ENCODE results near the gene SYNE3.
A peak's percentile ranks its signal among the peaks of the same experiment; 100 is the strongest.
"Not testable (repeated sequence)": the region's sequence is repeated elsewhere in the genome, so short reads cannot be mapped to it uniquely, and the experiment has no call there.

Gene SYNE3

GRCh38 chr14:95521001-95521400 is 4.6 kb upstream of the SYNE3 start:
- H3K9me3 Mint-ChIP-seq, result no peaks in the 10 kb centered on the region
- H3K4me3 Mint-ChIP-seq, result no peak overlapping the region
- no peak for ATAC-seq
- no peak overlapping the region for H3K27ac Mint-ChIP-seq
- H3K27me3 Mint-ChIP-seq, result no peaks in the 10 kb centered on the region
- no peaks in the 10 kb centered on the region for H3K36me3 Mint-ChIP-seq
- peaks cover 64% of the 10 kb centered on the region for H3K4me1 Mint-ChIP-seq

- peak overlapping the region; percentile 55 for H3K4me3 Mint-ChIP-seq
- H3K9me3 Mint-ChIP-seq, result no peaks in the 10 kb centered on the region
- H3K36me3 Mint-ChIP-seq, result no peaks in the 10 kb centered on the region
- no peaks in the 10 kb centered on the region for H3K27me3 Mint-ChIP-seq
- peak overlapping the region; percentile 74 for H3K27ac Mint-ChIP-seq
- ATAC-seq, result peak; percentile 32
- peaks cover 68% of the 10 kb centered on the region for H3K4me1 Mint-ChIP-seq
These were observed 3.9 kb upstream of the SYNE3 start for GRCh38 chr14:95520346-95520745.

- no peaks in the 10 kb centered on the region for H3K9me3 Mint-ChIP-seq
- peak; percentile 27 for ATAC-seq
- H3K27me3 Mint-ChIP-seq, result no peaks in the 10 kb centered on the region
- no peaks in the 10 kb centered on the region for H3K36me3 Mint-ChIP-seq
- peaks cover 75% of the 10 kb centered on the region for H3K4me1 Mint-ChIP-seq
- peak overlapping the region; percentile 74 for H3K27ac Mint-ChIP-seq
- peak overlapping the region; percentile 58 for H3K4me3 Mint-ChIP-seq
These were observed 3.2 kb upstream of the SYNE3 start for GRCh38 chr14:95519699-95520098.

GRCh38 chr14:95518045-95518751 is 1.7 kb upstream of the SYNE3 start:
- Mint-ChIP-seq H3K9me3 (no peaks in the 10 kb centered on the region), H3K4me3 (peak overlapping the region; percentile 79), H3K36me3 (peaks cover 1% of the 10 kb centered on the region), H3K4me1 (peaks cover 81% of the 10 kb centered on the region), H3K27ac (peak overlapping the region; percentile 74), H3K27me3 (no peaks in the 10 kb centered on the region)
- ATAC-seq, result no peak

GRCh38 chr14:95515596-95516552 is 576 bp downstream of the SYNE3 start:
- no peaks in the 10 kb centered on the region for H3K27me3 Mint-ChIP-seq
- peaks cover 11% of the 10 kb centered on the region for H3K36me3 Mint-ChIP-seq
- H3K9me3 Mint-ChIP-seq, result no peaks in the 10 kb centered on the region
- peak; percentile 94 for ATAC-seq
- peaks cover 83% of the 10 kb centered on the region for H3K4me1 Mint-ChIP-seq
- peak overlapping the region; percentile 74 for H3K27ac Mint-ChIP-seq
- H3K4me3 Mint-ChIP-seq, result peak overlapping the region; percentile 82

- H3K4me1 Mint-ChIP-seq, result peaks cover 84% of the 10 kb centered on the region
These were observed 1.4 kb downstream of the SYNE3 start for GRCh38 chr14:95515080-95515489.

GRCh38 chr14:95514131-95515079 is 2.0 kb downstream of the SYNE3 start:
- Mint-ChIP-seq H3K9me3 (no peaks in the 10 kb centered on the region), H3K4me1 (peaks cover 84% of the 10 kb centered on the region), H3K36me3 (peaks cover 19% of the 10 kb centered on the region), H3K27ac (peak overlapping the region; percentile 74), H3K4me3 (peak overlapping the region; percentile 82), H3K27me3 (no peaks in the 10 kb centered on the region)
- no peak for ATAC-seq

More at GRCh38 chr14:95515080-95515489, 1.4 kb downstream of the SYNE3 start:
- no peaks in the 10 kb centered on the region for H3K27me3 Mint-ChIP-seq
- no peak for ATAC-seq
- peaks cover 15% of the 10 kb centered on the region for H3K36me3 Mint-ChIP-seq
- H3K27ac Mint-ChIP-seq, result peak overlapping the region; percentile 74
- H3K9me3 Mint-ChIP-seq, result no peaks in the 10 kb centered on the region
- peak overlapping the region; percentile 82 for H3K4me3 Mint-ChIP-seq

- H3K27me3 Mint-ChIP-seq, result no peaks in the 10 kb centered on the region
- H3K4me1 Mint-ChIP-seq, result peaks cover 84% of the 10 kb centered on the region
- H3K4me3 Mint-ChIP-seq, result peak overlapping the region; percentile 33
- no peak for ATAC-seq
- no peaks in the 10 kb centered on the region for H3K9me3 Mint-ChIP-seq
- peaks cover 22% of the 10 kb centered on the region for H3K36me3 Mint-ChIP-seq
- peak overlapping the region; percentile 62 for H3K27ac Mint-ChIP-seq
These were observed 3.2 kb downstream of the SYNE3 start for GRCh38 chr14:95513291-95513690.

- no peaks in the 10 kb centered on the region for H3K27me3 Mint-ChIP-seq
- no peak overlapping the region for H3K4me3 Mint-ChIP-seq
- ATAC-seq, result no peak
- peaks cover 28% of the 10 kb centered on the region for H3K36me3 Mint-ChIP-seq
- no peak overlapping the region for H3K27ac Mint-ChIP-seq
- no peaks in the 10 kb centered on the region for H3K9me3 Mint-ChIP-seq
- H3K4me1 Mint-ChIP-seq, result peaks cover 84% of the 10 kb centered on the region
These were observed 4.8 kb downstream of the SYNE3 start for GRCh38 chr14:95511687-95512086.

- Mint-ChIP-seq H3K36me3 (peaks cover 34% of the 10 kb centered on the region), H3K27ac (no peak overlapping the region), H3K27me3 (no peaks in the 10 kb centered on the region), H3K4me1 (peaks cover 91% of the 10 kb centered on the region), H3K9me3 (no peaks in the 10 kb centered on the region), H3K4me3 (no peak overlapping the region)
- no peak for ATAC-seq
These were observed 5.6 kb downstream of the SYNE3 start for GRCh38 chr14:95510804-95511203.

GRCh38 chr14:95510344-95510743 is 6.1 kb downstream of the SYNE3 start:
- not testable (repeated sequence) for H3K9me3 Mint-ChIP-seq, ATAC-seq, H3K4me3 Mint-ChIP-seq, H3K27me3 Mint-ChIP-seq
- H3K4me1 Mint-ChIP-seq, result peaks cover 91% of the 10 kb centered on the region
- peaks cover 34% of the 10 kb centered on the region for H3K36me3 Mint-ChIP-seq
- peak overlapping the region; percentile 47 for H3K27ac Mint-ChIP-seq

- ATAC-seq, result no peak
These were observed 7.0 kb downstream of the SYNE3 start for GRCh38 chr14:95509495-95509894.

GRCh38 chr14:95508377-95508776 is 8.1 kb downstream of the SYNE3 start:
- H3K27ac Mint-ChIP-seq, result peak overlapping the region; percentile 47
- no peaks in the 10 kb centered on the region for H3K27me3 Mint-ChIP-seq

More at GRCh38 chr14:95509495-95509894, 7.0 kb downstream of the SYNE3 start:
- Mint-ChIP-seq H3K4me3 (no peak overlapping the region), H3K4me1 (peaks cover 91% of the 10 kb centered on the region), H3K9me3 (no peaks in the 10 kb centered on the region), H3K36me3 (peaks cover 36% of the 10 kb centered on the region), H3K27me3 (no peaks in the 10 kb centered on the region), H3K27ac (peak overlapping the region; percentile 47)

GRCh38 chr14:95507701-95508103 is 8.7 kb downstream of the SYNE3 start:
- Mint-ChIP-seq H3K9me3 (no peaks in the 10 kb centered on the region), H3K27ac (peak overlapping the region; percentile 47), H3K4me1 (peaks cover 92% of the 10 kb centered on the region), H3K4me3 (no peak overlapping the region), H3K27me3 (no peaks in the 10 kb centered on the region), H3K36me3 (peaks cover 35% of the 10 kb centered on the region)
- peak; percentile 49 for ATAC-seq

More at GRCh38 chr14:95508377-95508776, 8.1 kb downstream of the SYNE3 start:
- Mint-ChIP-seq H3K9me3 (no peaks in the 10 kb centered on the region), H3K4me3 (no peak overlapping the region), H3K36me3 (peaks cover 40% of the 10 kb centered on the region), H3K4me1 (peaks cover 92% of the 10 kb centered on the region)
- no peak for ATAC-seq
